Measurements from ENCODE around the gene NR2F2. TPM values are rescaled to one million over a fixed set of nuclear protein-coding genes. Genes with fewer than 3 reads are reported as not detected.

NR2F2 gene
- total RNA-seq, 1 donor = 14.5 TPM

DNA sequence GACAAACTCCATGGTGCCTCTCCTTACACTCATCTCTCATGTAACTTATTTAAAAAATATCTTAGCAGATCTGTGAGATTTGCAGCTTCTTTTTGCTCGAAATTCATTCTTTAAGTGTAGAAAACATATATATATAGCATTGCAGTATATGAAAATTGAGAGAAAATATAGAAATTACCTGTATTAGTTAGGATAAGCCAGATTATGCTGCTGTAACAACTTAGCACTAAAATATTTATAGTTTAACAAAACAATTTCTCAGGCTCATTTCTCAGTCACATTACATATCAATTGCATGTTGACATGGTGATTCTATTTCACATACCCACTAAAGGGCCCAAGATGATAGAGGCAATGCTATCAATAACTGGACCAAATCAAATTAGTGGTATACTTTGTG is 54.7 kb downstream of the NR2F2 start:
- Histone ChIP-seq H3K79me2 (ENCODE audit: insufficient read depth, low read length) (no peaks in the 10 kb centered on the region), H3K4me2 (ENCODE audit: insufficient read depth, low read length) (no peak overlapping the region), H2AFZ (ENCODE audit: low read length) (no peak overlapping the region), H3K36me3 (ENCODE audit: insufficient read depth, low read length) (no peaks in the 10 kb centered on the region), H3K9me3 (ENCODE audit: low read depth, low read length) (no peaks in the 10 kb centered on the region), H3K27ac (ENCODE audit: low read depth, low read length) (no peak overlapping the region), H3K4me3 (ENCODE audit: insufficient read depth, low read length) (no peak overlapping the region), H4K20me1 (ENCODE audit: insufficient read depth, low read length) (no peaks in the 10 kb centered on the region), H3K27me3 (ENCODE audit: insufficient read depth, low read length) (no peaks in the 10 kb centered on the region), H3K4me1 (ENCODE audit: insufficient read depth, low read length) (no peaks in the 10 kb centered on the region)
- no peak for DNase-seq (ENCODE audit: insufficient read length, low spot score, missing footprints)
- TF ChIP-seq, protein P1, sequence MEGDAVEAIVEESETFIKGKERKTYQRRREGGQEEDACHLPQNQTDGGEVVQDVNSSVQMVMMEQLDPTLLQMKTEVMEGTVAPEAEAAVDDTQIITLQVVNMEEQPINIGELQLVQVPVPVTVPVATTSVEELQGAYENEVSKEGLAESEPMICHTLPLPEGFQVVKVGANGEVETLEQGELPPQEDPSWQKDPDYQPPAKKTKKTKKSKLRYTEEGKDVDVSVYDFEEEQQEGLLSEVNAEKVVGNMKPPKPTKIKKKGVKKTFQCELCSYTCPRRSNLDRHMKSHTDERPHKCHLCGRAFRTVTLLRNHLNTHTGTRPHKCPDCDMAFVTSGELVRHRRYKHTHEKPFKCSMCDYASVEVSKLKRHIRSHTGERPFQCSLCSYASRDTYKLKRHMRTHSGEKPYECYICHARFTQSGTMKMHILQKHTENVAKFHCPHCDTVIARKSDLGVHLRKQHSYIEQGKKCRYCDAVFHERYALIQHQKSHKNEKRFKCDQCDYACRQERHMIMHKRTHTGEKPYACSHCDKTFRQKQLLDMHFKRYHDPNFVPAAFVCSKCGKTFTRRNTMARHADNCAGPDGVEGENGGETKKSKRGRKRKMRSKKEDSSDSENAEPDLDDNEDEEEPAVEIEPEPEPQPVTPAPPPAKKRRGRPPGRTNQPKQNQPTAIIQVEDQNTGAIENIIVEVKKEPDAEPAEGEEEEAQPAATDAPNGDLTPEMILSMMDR (IDR thresholded peaks at IDR 0.05; ENCODE audit: extremely low read depth, low read depth, low read length) = no peak

DNA sequence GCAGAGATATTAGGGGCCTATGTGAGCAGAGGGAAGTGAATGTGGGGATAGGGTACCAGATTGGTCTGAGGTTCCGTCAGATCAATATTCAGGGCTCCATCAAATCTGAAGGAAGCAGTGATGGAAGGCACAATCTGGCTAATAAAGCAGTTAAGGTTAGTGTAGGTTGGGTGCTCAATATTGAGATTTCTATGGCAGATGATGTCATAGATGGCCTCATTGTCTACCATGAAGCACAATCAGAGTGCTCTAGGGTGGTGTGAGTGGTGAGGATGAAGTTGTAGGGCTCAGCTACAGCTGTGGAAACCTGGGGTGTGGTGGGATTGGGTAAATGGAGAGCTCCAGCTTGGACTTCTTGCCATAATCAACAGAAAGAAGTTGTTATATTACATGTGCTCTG is 58.2 kb downstream of the NR2F2 start:
- H3K27ac ChIP-seq (ENCODE audit: low read depth, low read length) = no peak overlapping the region
- no peaks in the 10 kb centered on the region for H3K27me3 ChIP-seq (ENCODE audit: insufficient read depth, low read length)
- H3K79me2 ChIP-seq (ENCODE audit: insufficient read depth, low read length) = no peaks in the 10 kb centered on the region
- H3K4me3 ChIP-seq (ENCODE audit: insufficient read depth, low read length) = no peak overlapping the region
- H4K20me1 ChIP-seq (ENCODE audit: insufficient read depth, low read length) = no peaks in the 10 kb centered on the region
- peaks cover 9% of the 10 kb centered on the region for H3K4me1 ChIP-seq (ENCODE audit: insufficient read depth, low read length)
- no peak overlapping the region for H2AFZ ChIP-seq (ENCODE audit: low read length)
- DNase-seq (ENCODE audit: insufficient read length, low spot score, missing footprints) = no peak
- H3K4me2 ChIP-seq (ENCODE audit: insufficient read depth, low read length) = no peak overlapping the region
- H3K9me3 ChIP-seq (ENCODE audit: low read depth, low read length) = no peaks in the 10 kb centered on the region
- no peaks in the 10 kb centered on the region for H3K36me3 ChIP-seq (ENCODE audit: insufficient read depth, low read length)
- TF ChIP-seq, protein P1 (IDR thresholded peaks at IDR 0.05; ENCODE audit: extremely low read depth, low read depth, low read length) = no peak
